GM23338 (cell line): ENCODE data around the gene MEIOSIN. TPM values are rescaled to one million over a fixed set of nuclear protein-coding genes. Genes with fewer than 3 reads are reported as not detected.

ENCODE experiments used
- ATAC-seq: fragments of 200-7000 bp; cut with Tn5 transposase; 3 replicates; pipeline ENCODE4 v1.9.1; 2020
- DNase-seq: peaks from one replicate; pipeline ENCODE4 v3.0.0-alpha.2; 2015; ENCODE audit warnings: low spot score
- H2AFZ ChIP-seq: fragments of 200-600 bp; sonication (generic); 2 replicates; pipeline ENCODE4 v1.8.0; 2016; ENCODE audit warnings: antibody characterized with exemption, mild to moderate bottlenecking, moderate library complexity
- H3F3A ChIP-seq: fragments of 200-600 bp; sonication (generic); replicated peaks from 2 replicates; pipeline ENCODE4 v1.8.0; 2017; ENCODE audit warnings: antibody characterized with exemption, mixed run types, low read depth
- H3K27ac ChIP-seq: fragments of 200-600 bp; sonication (generic); 2 replicates; pipeline ENCODE4 v1.6.1; 2016; ENCODE audit warnings: low read depth
- H3K27me3 ChIP-seq: fragments of 200-600 bp; sonication (generic); 2 replicates; pipeline ENCODE4 v1.8.0; 2016; ENCODE audit warnings: mild to moderate bottlenecking, mixed run types, moderate library complexity; ENCODE audit not compliant: insufficient read depth
- H3K36me3 ChIP-seq: fragments of 200-600 bp; sonication (generic); 2 replicates; pipeline ENCODE4 v1.8.0; 2016; ENCODE audit warnings: mild to moderate bottlenecking; ENCODE audit not compliant: insufficient read depth
- H3K4me1 ChIP-seq: fragments of 200-600 bp; sonication (generic); 2 replicates; pipeline ENCODE4 v1.8.0; 2016; ENCODE audit warnings: mild to moderate bottlenecking, moderate library complexity; ENCODE audit not compliant: insufficient read depth
- H3K4me2 ChIP-seq: fragments of 200-600 bp; sonication (generic); 2 replicates; pipeline ENCODE4 v1.7.1; 2017; ENCODE audit warnings: mixed run types
- H3K4me3 ChIP-seq: fragments of 200-600 bp; sonication (generic); 2 replicates; pipeline ENCODE4 v1.6.1; 2016; ENCODE audit warnings: mixed run types
- H3K79me2 ChIP-seq: fragments of 200-600 bp; sonication (generic); replicated peaks from 2 replicates; pipeline ENCODE4 v1.8.0; 2017; ENCODE audit warnings: mild to moderate bottlenecking; ENCODE audit not compliant: insufficient read depth
- H3K9me2 ChIP-seq: fragments of 200-600 bp; sonication (generic); 2 replicates; pipeline ENCODE4 v1.8.0; 2017; ENCODE audit not compliant: insufficient read depth
- H4K20me1 ChIP-seq: fragments of 200-600 bp; sonication (generic); replicated peaks from 2 replicates; pipeline ENCODE4 v1.8.0; 2017; ENCODE audit warnings: mild to moderate bottlenecking; ENCODE audit not compliant: insufficient read depth
- H3K27ac Mint-ChIP-seq: 2 replicates; pipeline ENCODE4 v1.8.0; 2020; ENCODE audit warnings: inconsistent platforms, mild to moderate bottlenecking, moderate library complexity, mixed read lengths
- H3K27me3 Mint-ChIP-seq: 3 replicates; pipeline ENCODE4 v1.8.0; 2022; ENCODE audit warnings: low read depth, mild to moderate bottlenecking, moderate library complexity, mixed read lengths, inconsistent platforms; ENCODE audit not compliant: insufficient read depth, poor library complexity
- H3K36me3 Mint-ChIP-seq: 3 replicates; pipeline ENCODE4 v1.8.0; 2021; ENCODE audit warnings: low read depth, mild to moderate bottlenecking, inconsistent platforms, moderate library complexity, mixed read lengths
- H3K4me1 Mint-ChIP-seq: 3 replicates; pipeline ENCODE4 v1.8.0; 2020; ENCODE audit warnings: mild to moderate bottlenecking, inconsistent platforms, mixed read lengths
- H3K4me3 Mint-ChIP-seq: 3 replicates; pipeline ENCODE4 v1.8.0; 2021; ENCODE audit warnings: moderate library complexity, mild to moderate bottlenecking, inconsistent platforms, mixed read lengths
- H3K9me3 Mint-ChIP-seq: 3 replicates; pipeline ENCODE4 v1.8.0; 2020; ENCODE audit warnings: moderate library complexity, mild to moderate bottlenecking, inconsistent platforms, mixed read lengths
- CREB1 ChIP-seq: fragments of 250-450 bp; sonication (Bioruptor Pico); IDR thresholded peaks from 2 replicates; pipeline ENCODE4 v1.5.0; 2020; ENCODE audit warnings: low read depth, mild to moderate bottlenecking, moderate library complexity
- CTCF ChIP-seq, 2 experiments: fragments of 200-600 bp in 1 of 2; sonication (generic) in 1 of 2; conservative IDR thresholded peaks; 2 replicates each; pipeline versions ENCODE4 v1.5.1 to v1.6.1; 2016 to 2017; ENCODE audit warnings: antibody characterized with exemption in 2 of 2, low read depth in 2 of 2, mild to moderate bottlenecking in 2 of 2, moderate library complexity in 1 of 2
- ETS1 ChIP-seq: IDR thresholded peaks from 2 replicates; pipeline ENCODE4 v1.6.1; 2016; ENCODE audit warnings: antibody characterized with exemption
- EZH2 ChIP-seq: fragments of 200-600 bp; sonication (generic); IDR thresholded peaks from one replicate; pipeline ENCODE4 v1.8.0; 2017; ENCODE audit warnings: antibody characterized with exemption, mild to moderate bottlenecking, low read depth; ENCODE audit not compliant: unreplicated experiment
- EZH2phosphoT487 ChIP-seq: fragments of 200-600 bp; sonication (generic); IDR thresholded peaks from one replicate; pipeline ENCODE4 v1.8.1; 2018; ENCODE audit warnings: antibody characterized with exemption; ENCODE audit not compliant: unreplicated experiment
- JUNB ChIP-seq: IDR thresholded peaks from one replicate; pipeline ENCODE4 v1.6.1; 2016; ENCODE audit warnings: antibody characterized with exemption; ENCODE audit not compliant: unreplicated experiment
- NANOG ChIP-seq: IDR thresholded peaks from 2 replicates; pipeline ENCODE4 v1.6.1; 2016; ENCODE audit warnings: antibody characterized with exemption, borderline replicate concordance
- POLR2AphosphoS5 ChIP-seq: IDR thresholded peaks from 2 replicates; pipeline ENCODE4 v1.6.1; 2016; ENCODE audit warnings: antibody characterized with exemption, low read depth
- REST ChIP-seq: IDR thresholded peaks from one replicate; pipeline ENCODE4 v1.6.1; 2018; ENCODE audit warnings: antibody characterized with exemption; ENCODE audit not compliant: unreplicated experiment
- STAT1 ChIP-seq: IDR thresholded peaks from one replicate; pipeline ENCODE4 v1.6.1; 2016; ENCODE audit warnings: antibody characterized with exemption; ENCODE audit not compliant: unreplicated experiment
- ZNF114 ChIP-seq: fragments of 250-450 bp; sonication (Bioruptor Pico); IDR thresholded peaks from 2 replicates; pipeline ENCODE4 v1.5.0; 2020; ENCODE audit warnings: mild to moderate bottlenecking, moderate library complexity
- ZNF331 ChIP-seq: fragments of 250-450 bp; sonication (Bioruptor Pico); IDR thresholded peaks from 2 replicates; pipeline ENCODE4 v1.5.0; 2020; ENCODE audit warnings: low read depth, mild to moderate bottlenecking, moderate library complexity
- ZNF462 ChIP-seq: fragments of 250-450 bp; sonication (Bioruptor Pico); IDR thresholded peaks from 2 replicates; pipeline ENCODE4 v1.5.0; 2020; ENCODE audit warnings: mild to moderate bottlenecking, moderate library complexity
- polyA plus RNA-seq: library from polyadenylated mRNA; unstranded; fragments of >200 nt; fragmentation: Nextera tagmentation; extraction: Ambion mirVana; gene quantifications from 2 replicates; pipeline ENCODE4 v1.2.1, GENCODE V29; 2016
- total RNA-seq: library from RNA; depleted of rRNA; stranded (reverse); fragments of >200 nt; shearing (Covaris generic); gene quantifications from 2 replicates; pipeline ENCODE4 v1.2.3, GENCODE V29; 2014

The MEIOSIN gene
- total and polyA plus RNA-seq, 2 experiments from 2014 or later: 0.21 to 0.28 TPM

- TF ChIP-seq REST (no peak), ZNF462 (no peak), ZNF114 (no peak), JUNB (no peak), NANOG (no peak), EZH2 (no peak), STAT1 (no peak), ZNF331 (no peak), EZH2phosphoT487 (no peak), CREB1 (CRISPR knock-in tag) (no peak), ETS1 (no peak), POLR2AphosphoS5 (no peak), CTCF (conservative IDR thresholded peaks at IDR 0.05; ENCODE audit: low read depth in 2 of 2) (no peak)
- 0 out of 2 replicates have a peak, but pooled peaks cover 5% of the 10 kb centered on the region for H3F3A ChIP-seq
- no peak overlapping the region for H3K4me2 ChIP-seq
- peaks cover 6% of the 10 kb centered on the region; the same call in 1 of the 2 replicates for H3K36me3 ChIP-seq
- H2AFZ ChIP-seq: no peak overlapping the region
- no peak for DNase-seq
- no peak for ATAC-seq
- H3K4me1 Mint-ChIP-seq: peaks cover 19% of the 10 kb centered on the region; the same call in 2 of the 3 replicates
- H3K4me3 ChIP-seq: no peak overlapping the region
- peaks cover 13% of the 10 kb centered on the region for H3K4me1 ChIP-seq
- H3K27ac ChIP-seq: no peak overlapping the region
- H3K27ac Mint-ChIP-seq: no peak overlapping the region
- H3K79me2 ChIP-seq: peaks cover 10% of the 10 kb centered on the region
- peaks cover 45% of the 10 kb centered on the region for H3K36me3 Mint-ChIP-seq
- H3K9me2 ChIP-seq: no peaks in the 10 kb centered on the region
- H4K20me1 ChIP-seq: peaks cover 14% of the 10 kb centered on the region
- no peaks in the 10 kb centered on the region for H3K27me3 ChIP-seq
- no peak overlapping the region for H3K4me3 Mint-ChIP-seq
- H3K27me3 Mint-ChIP-seq: peaks cover 13% of the 10 kb centered on the region
- no peaks in the 10 kb centered on the region; the same call in 2 of the 3 replicates for H3K9me3 Mint-ChIP-seq
Measured at GRCh38 chr19:45786533-45786894, 53.3 kb downstream of the MEIOSIN start.
